Naive thymus-derived CD8-positive, alpha-beta T cell (primary cell): ENCODE measurements around the gene TENT4B. TPM values are rescaled to one million over a fixed set of nuclear protein-coding genes. Genes with fewer than 3 reads are reported as not detected.
"Not testable (repeated sequence)": the region's sequence is repeated elsewhere in the genome, so short reads cannot be mapped to it uniquely, and the experiment has no call there.

ENCODE experiments used
- ATAC-seq, 2 donors: fragments of 150-1000 bp; cut with Tn5 transposase in 1 of 2; sonication (Bioruptor Pico), chemical (Tn5 transposase) in 1 of 2; 1 replicate in 1 of 2; 2 replicates in 1 of 2; pipeline ENCODE4 v1.10.0; 2021; ENCODE audit warnings: mild to moderate bottlenecking in 2 of 2, moderate library complexity in 2 of 2
- POLR2A ChIA-PET: fragments of 350-600 bp; sonication (Branson Sonifier 250); formaldehyde crosslinking; loops from one replicate; lab custom pipeline; 2021; ENCODE audit warnings: antibody characterized with exemption; lab: Charles Lee
- DNase-seq, 10 donors: peaks; one replicate each; pipeline versions ENCODE4 v3.0.0 to v3.0.0-alpha.2; 2020 to 2022
- H3K27ac Mint-ChIP-seq, 10 donors: one replicate each; pipeline ENCODE4 v1.8.0; 2020 to 2022; ENCODE audit warnings: mild to moderate bottlenecking in 10 of 10, mixed read lengths in 10 of 10, moderate library complexity in 4 of 10, inconsistent platforms in 1 of 10
- H3K27me3 Mint-ChIP-seq, 5 donors: one replicate each; pipeline ENCODE4 v1.8.0; 2021 to 2022; ENCODE audit warnings: mixed read lengths in 5 of 5
- H3K36me3 Mint-ChIP-seq, 3 donors: one replicate each; pipeline ENCODE4 v1.8.0; 2020 to 2022; ENCODE audit warnings: mixed read lengths in 3 of 3, mild to moderate bottlenecking in 2 of 3, inconsistent platforms in 1 of 3
- H3K4me1 Mint-ChIP-seq, 4 donors: one replicate each; pipeline ENCODE4 v1.8.0; 2021 to 2022; ENCODE audit warnings: mixed read lengths in 4 of 4
- H3K4me3 Mint-ChIP-seq, 10 donors: one replicate each; pipeline ENCODE4 v1.8.0; 2020 to 2022; ENCODE audit warnings: mild to moderate bottlenecking in 10 of 10, mixed read lengths in 10 of 10, moderate library complexity in 6 of 10, inconsistent platforms in 1 of 10
- H3K9me3 Mint-ChIP-seq, 9 donors: one replicate each; pipeline ENCODE4 v1.8.0; 2020 to 2022; ENCODE audit warnings: mixed read lengths in 9 of 9, mild to moderate bottlenecking in 3 of 9, inconsistent platforms in 1 of 9, moderate library complexity in 1 of 9
- polyA plus RNA-seq, 3 donors: library from polyadenylated mRNA; unstranded; fragments of 300-500 nt; fragmentation: Illumina TruSeq; gene quantifications; one replicate each; pipeline ENCODE4 v1.2.3, GENCODE V29; 2021
- total RNA-seq, 8 experiments: library from RNA in 2 of 8; stranded (reverse) in 2 of 8; gene quantifications; one replicate each; pipeline ENCODE4 v1.2.3 and lab custom pipeline; 2021 to 2026

The TENT4B gene
- total and polyA plus RNA-seq, 5 experiments from 2014 or later: 5.3 to 27.0 (median 8.3) TPM

- DNase-seq (no peak), ATAC-seq (no peak)
- Mint-ChIP-seq H3K9me3 (no peaks in the 10 kb centered on the region), H3K27me3 (no peaks in the 10 kb centered on the region), H3K36me3 (peaks cover 0 to 84% (median 11%) of the 10 kb centered on the region in 3 donors), H3K4me1 (peaks cover 0 to 15% (median 3%) of the 10 kb centered on the region in 4 donors), H3K27ac (peak overlapping the region in 1 of 10 donors; percentile 79), H3K4me3 (no peak overlapping the region)
- POLR2A ChIA-PET: no interaction called here
Measured at GRCh38 chr16:50219402-50219975, 66.4 kb downstream of the TENT4B start.

DNA sequence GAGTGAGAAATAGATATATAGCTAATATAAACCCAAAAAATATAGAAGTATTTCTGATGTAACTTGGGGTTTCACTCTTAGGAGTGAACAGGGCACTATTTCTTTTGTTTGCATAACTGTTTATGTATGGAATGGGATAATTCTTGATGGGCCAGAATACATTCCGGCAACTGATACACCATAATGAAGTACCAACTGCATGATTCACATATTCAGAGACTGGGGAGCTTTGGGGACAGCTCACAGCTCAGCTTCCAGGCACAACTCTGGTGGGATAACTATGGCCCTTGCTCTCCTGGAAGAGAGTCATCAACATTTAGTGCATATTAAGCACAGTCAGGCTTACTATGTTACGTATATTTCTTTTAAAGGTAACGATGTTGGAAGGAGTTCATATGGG lies 71.2 kb downstream of the TENT4B start:
- ATAC-seq (no peak), DNase-seq (no peak)
- POLR2A ChIA-PET: no interaction called here
- Mint-ChIP-seq H3K9me3 (no peaks in the 10 kb centered on the region), H3K27ac (no peak overlapping the region), H3K4me1 (peaks cover 0 to 3% (median 0%) of the 10 kb centered on the region in 4 donors), H3K27me3 (no peaks in the 10 kb centered on the region), H3K36me3 (peaks cover 10 to 81% (median 15%) of the 10 kb centered on the region in 3 donors), H3K4me3 (no peak overlapping the region)

GRCh38 chr16:50227120-50227519 lies 74.0 kb downstream of the TENT4B start:
- no peak overlapping the region for H3K4me3 Mint-ChIP-seq
- DNase-seq (no peak), ATAC-seq (no peak)
- peak overlapping the region in 2 of 10 donors; percentile 41 to 56 for H3K27ac Mint-ChIP-seq
- peaks cover 13 to 74% (median 16%) of the 10 kb centered on the region in 3 donors for H3K36me3 Mint-ChIP-seq
- POLR2A ChIA-PET: no interaction called here
- no peaks in the 10 kb centered on the region for H3K9me3 Mint-ChIP-seq
- H3K27me3 Mint-ChIP-seq: no peaks in the 10 kb centered on the region
- peaks cover 0 to 4% (median 0%) of the 10 kb centered on the region in 4 donors for H3K4me1 Mint-ChIP-seq

DNA sequence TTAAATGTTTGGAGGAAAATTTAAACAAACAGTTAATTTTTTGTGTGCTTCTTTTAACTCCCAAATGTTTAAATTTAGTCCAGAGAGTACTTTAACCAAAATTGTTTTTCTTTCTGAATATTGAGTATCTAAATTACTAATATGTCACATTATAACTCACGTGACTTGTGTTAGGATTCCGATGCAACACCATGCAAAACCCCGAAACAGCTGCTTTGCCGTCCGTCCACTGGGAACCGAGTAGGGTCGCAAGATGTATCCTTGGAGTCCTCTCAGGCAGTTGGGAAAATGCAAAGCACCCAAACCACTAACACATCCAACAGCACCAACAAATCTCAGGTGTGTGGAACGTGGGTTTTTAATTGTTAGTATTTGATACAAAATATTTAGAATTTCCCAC lies 74.6 kb downstream of the TENT4B start:
- no peak for DNase-seq
- POLR2A ChIA-PET: no interaction called here
- Mint-ChIP-seq H3K27ac (no peak overlapping the region), H3K36me3 (peaks cover 13 to 73% (median 16%) of the 10 kb centered on the region in 3 donors), H3K4me1 (peaks cover 0 to 4% (median 0%) of the 10 kb centered on the region in 4 donors), H3K4me3 (no peak overlapping the region), H3K9me3 (no peaks in the 10 kb centered on the region), H3K27me3 (no peaks in the 10 kb centered on the region)
- no peak for ATAC-seq

DNA sequence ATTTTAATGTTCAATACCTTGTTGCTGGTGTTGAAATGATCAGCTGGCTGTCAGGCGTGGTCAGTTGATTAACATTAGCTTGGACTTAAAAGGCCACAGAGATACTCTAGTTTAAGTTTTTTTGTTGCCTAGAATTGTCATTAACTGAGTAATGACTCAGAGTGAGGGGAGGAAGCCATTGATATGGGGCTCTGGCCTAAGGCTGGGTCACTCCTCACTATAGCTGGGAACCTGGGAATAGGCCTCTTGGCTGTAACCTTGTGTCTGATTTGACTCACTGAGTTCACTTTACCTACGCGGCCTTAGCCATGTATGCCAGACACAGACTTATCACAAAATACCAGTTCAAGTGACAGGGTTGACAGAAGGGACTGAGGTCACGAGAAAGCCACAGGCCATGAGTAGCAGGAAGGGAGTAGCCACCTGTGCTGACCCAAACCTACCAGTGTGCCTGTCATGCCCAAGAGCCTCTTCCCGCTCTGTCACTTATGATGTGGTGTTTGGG lies 75.3 kb downstream of the TENT4B start:
- POLR2A ChIA-PET: no interaction called here
- no peaks in the 10 kb centered on the region for H3K27me3 Mint-ChIP-seq
- H3K4me1 Mint-ChIP-seq: peaks cover 0 to 4% (median 0%) of the 10 kb centered on the region in 4 donors
- no peaks in the 10 kb centered on the region for H3K9me3 Mint-ChIP-seq
- peaks cover 13 to 65% (median 16%) of the 10 kb centered on the region in 3 donors for H3K36me3 Mint-ChIP-seq
- no peak overlapping the region for H3K4me3 Mint-ChIP-seq
- ATAC-seq (no peak), DNase-seq (no peak)
- H3K27ac Mint-ChIP-seq: peak overlapping the region in 1 of 10 donors; percentile 18

DNA sequence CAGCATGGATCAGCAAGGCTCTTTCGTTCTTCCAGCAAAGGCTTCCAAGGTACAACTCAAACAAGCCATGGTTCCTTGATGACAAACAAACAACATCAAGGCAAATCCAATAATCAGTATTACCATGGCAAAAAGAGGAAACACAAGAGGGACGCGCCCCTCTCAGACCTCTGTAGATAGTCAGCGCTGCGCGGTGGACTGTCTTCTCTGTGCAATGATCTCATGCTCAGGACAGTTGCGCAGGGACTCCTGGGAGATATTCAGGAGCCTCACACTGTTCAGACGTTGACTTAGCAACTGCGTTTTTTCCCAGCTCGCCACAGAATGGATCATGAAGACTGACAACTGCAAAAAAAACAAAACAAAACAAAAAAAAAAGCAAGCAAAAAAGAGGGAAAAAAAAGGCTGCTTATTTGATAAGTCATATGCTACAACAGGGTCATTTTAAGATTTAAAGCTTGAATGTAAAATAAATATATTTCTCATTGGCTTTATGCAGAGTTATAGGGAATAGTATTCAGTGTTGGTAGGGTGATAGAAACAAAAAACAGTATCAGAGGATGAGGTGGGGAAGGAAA lies 76.1 kb downstream of the TENT4B start:
- Mint-ChIP-seq H3K36me3 (peaks cover 13 to 57% (median 16%) of the 10 kb centered on the region in 3 donors), H3K27ac (peak overlapping the region in 2 of 10 donors; percentile 29 to 35)
- POLR2A ChIA-PET: no interaction called here

DNA sequence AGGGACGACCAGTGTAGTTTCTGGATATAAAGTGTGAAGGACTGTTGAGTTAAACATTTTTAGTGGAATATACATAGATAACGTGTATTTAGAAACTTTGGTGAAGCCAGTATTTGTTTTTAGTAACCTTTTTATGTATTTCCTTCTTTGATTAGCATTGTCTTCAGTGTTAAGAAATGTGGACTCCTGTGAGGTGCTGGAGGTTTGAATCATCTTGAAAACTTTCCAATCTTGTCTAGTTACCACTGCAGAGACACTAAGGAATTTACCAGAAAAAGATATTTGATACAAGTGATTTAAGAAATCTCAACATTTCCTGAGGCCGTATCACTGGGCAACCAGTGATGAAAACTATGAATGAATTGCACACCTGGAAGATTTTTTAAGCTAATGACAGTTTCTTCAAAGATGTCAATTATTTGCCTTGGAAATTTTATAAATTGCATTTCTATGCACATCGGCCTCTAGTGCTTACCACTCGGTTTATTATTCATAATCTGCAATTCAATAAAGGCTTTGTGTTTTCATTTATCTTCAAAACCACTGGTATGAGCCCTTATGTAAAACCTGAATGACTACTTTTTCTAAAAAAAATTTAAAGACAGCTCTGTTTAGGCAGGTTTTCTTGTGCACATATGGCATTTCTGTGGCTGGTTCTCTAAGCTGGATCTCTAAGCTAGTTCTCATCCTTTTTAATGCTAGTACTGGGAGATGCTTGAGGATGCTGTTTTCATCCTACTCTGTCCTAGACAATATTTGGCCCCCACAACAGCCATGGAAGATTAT lies 81.9 kb downstream of the TENT4B start:
- H3K27me3 Mint-ChIP-seq: no peaks in the 10 kb centered on the region
- ATAC-seq (no peak), DNase-seq (no peak)
- H3K9me3 Mint-ChIP-seq: no peaks in the 10 kb centered on the region
- H3K4me3 Mint-ChIP-seq: no peak overlapping the region
- H3K4me1 Mint-ChIP-seq: peaks cover 0 to 2% (median 0%) of the 10 kb centered on the region in 4 donors
- H3K27ac Mint-ChIP-seq: peak overlapping the region in 7 of 10 donors; percentile 6 to 82 (median 49)
- H3K36me3 Mint-ChIP-seq: peaks cover 0 to 13% (median 2%) of the 10 kb centered on the region in 3 donors
- POLR2A ChIA-PET: interaction anchor here (0.6 kb wide), 1 partner anchor 20 kb away, joined by 3 read pairs; no protein-coding TSS in a partner anchor

More for the DNA sequence above, 76.1 kb downstream of the TENT4B start:
- Mint-ChIP-seq H3K27me3 (no peaks in the 10 kb centered on the region), H3K4me3 (no peak overlapping the region), H3K9me3 (no peaks in the 10 kb centered on the region), H3K4me1 (peaks cover 0 to 4% (median 1%) of the 10 kb centered on the region in 4 donors)
- no peak for DNase-seq
- ATAC-seq: no peak

DNA sequence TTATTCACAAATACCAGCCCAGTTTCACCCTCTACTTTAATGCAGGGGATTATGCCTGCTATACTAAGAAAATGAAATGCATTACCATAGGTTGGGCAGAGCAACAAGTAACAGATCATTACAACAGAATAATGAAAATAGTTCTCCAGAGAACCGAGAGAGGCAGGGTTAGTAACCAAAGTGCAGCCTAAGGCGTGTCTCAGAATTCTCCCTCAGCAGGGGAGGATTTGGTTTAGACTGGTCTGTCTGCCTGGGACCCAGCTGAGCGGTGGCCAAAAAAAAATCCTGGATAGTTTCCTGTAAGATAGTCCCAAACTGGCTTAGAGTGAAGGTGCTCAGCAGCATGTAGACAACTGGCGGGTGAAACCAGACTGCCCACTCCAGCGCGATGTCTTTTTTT lies 82.5 kb downstream of the TENT4B start:
- H3K27ac Mint-ChIP-seq: peak overlapping the region in 1 of 10 donors; percentile 49
- no peaks in the 10 kb centered on the region for H3K9me3 Mint-ChIP-seq
- peaks cover 0 to 2% (median 0%) of the 10 kb centered on the region in 4 donors for H3K4me1 Mint-ChIP-seq
- no peak overlapping the region for H3K4me3 Mint-ChIP-seq
- no peaks in the 10 kb centered on the region for H3K27me3 Mint-ChIP-seq
- DNase-seq (no peak), ATAC-seq (no peak)
- POLR2A ChIA-PET: interaction anchor here (0.6 kb wide), 2 partner anchors 20 to 118 kb away, joined by 3 to 5 read pairs; no protein-coding TSS in a partner anchor
- peaks cover 0 to 6% (median 0%) of the 10 kb centered on the region in 3 donors for H3K36me3 Mint-ChIP-seq

- H3K27me3 Mint-ChIP-seq: no peaks in the 10 kb centered on the region
- POLR2A ChIA-PET: interaction anchor here (0.7 kb wide), 2 partner anchors 320 to 599 kb away, joined by 3 to 4 read pairs; no protein-coding TSS in a partner anchor
Measured at GRCh38 chr16:50238314-50238713, 85.2 kb downstream of the TENT4B start.

DNA sequence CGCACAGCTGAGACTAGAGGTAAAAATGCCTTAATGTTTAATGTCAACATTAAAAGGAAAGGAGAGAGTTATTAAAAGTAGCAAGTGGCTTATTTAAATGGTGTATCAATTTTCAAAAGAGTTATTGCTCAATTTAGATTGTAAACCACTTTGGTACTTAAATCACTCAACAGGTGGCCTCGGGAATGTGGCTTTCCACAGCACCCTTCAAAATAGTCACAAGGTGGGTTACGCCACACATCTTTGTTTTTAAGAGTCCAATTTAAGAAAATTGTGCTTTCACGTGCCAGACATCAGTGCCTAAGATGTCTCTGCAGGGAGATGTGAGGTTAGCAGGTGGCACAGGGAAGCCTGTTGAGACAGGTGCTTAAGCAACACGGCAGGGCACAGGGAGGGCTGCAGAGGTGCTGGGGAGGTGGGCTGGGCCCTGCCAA lies 85.8 kb downstream of the TENT4B start:
- POLR2A ChIA-PET: interaction anchor here (0.7 kb wide), 2 partner anchors 320 to 598 kb away, joined by 3 to 4 read pairs; no protein-coding TSS in a partner anchor
- Mint-ChIP-seq H3K4me3 (no peak overlapping the region), H3K36me3 (no peaks in the 10 kb centered on the region), H3K27ac (peak overlapping the region in 1 of 10 donors; percentile 57), H3K4me1 (no peaks in the 10 kb centered on the region), H3K27me3 (peaks cover 0 to 3% (median 0%) of the 10 kb centered on the region in 5 donors), H3K9me3 (no peaks in the 10 kb centered on the region)
- ATAC-seq (no peak), DNase-seq (no peak)

More at GRCh38 chr16:50238314-50238713, 85.2 kb downstream of the TENT4B start:
- no peak for ATAC-seq
- DNase-seq: no peak
- Mint-ChIP-seq H3K9me3 (no peaks in the 10 kb centered on the region), H3K27ac (no peak overlapping the region), H3K36me3 (no peaks in the 10 kb centered on the region), H3K4me1 (peaks cover 0 to 2% (median 0%) of the 10 kb centered on the region in 4 donors), H3K4me3 (no peak overlapping the region)

DNA sequence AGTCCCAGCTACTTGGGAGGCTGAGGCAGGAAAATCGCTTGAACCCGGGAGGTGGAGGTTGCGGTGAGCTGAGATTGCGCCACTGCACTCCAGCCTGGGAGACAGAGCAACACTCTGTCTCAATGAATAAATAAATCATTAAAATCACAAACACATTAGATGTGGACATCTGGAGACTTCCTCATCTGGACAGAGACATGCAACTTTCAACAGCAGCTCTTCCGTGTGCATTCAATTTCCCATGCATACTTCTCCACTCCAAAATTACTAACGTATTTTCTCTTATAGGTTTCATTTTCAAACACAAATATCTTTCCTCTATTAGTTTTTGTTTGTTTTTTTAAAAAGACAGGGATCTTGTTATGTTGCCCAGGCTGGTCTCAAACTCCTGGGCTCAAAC lies 89.9 kb downstream of the TENT4B start:
- DNase-seq, ATAC-seq, H3K36me3 Mint-ChIP-seq, H3K4me3 Mint-ChIP-seq, POLR2A ChIA-PET, H3K9me3 Mint-ChIP-seq, H3K27me3 Mint-ChIP-seq: not testable (repeated sequence)
- peaks cover 6 to 22% (median 12%) of the 10 kb centered on the region in 4 donors for H3K4me1 Mint-ChIP-seq
- H3K27ac Mint-ChIP-seq: peak overlapping the region in 1 of 10 donors; percentile 15

GRCh38 chr16:50244140-50244503 lies 91.0 kb downstream of the TENT4B start:
- Mint-ChIP-seq H3K27me3 (peaks cover 0 to 3% (median 0%) of the 10 kb centered on the region in 5 donors), H3K9me3 (no peaks in the 10 kb centered on the region), H3K27ac (no peak overlapping the region), H3K36me3 (no peaks in the 10 kb centered on the region), H3K4me3 (no peak overlapping the region), H3K4me1 (peaks cover 6 to 25% (median 15%) of the 10 kb centered on the region in 4 donors)
- POLR2A ChIA-PET: no interaction called here
- DNase-seq: no peak
- ATAC-seq: no peak
